KOPT-K1 (cell line): ENCODE data around the gene CELF2.

Source experiments
- H3K27ac ChIP-seq: fragments of 200-600 bp; sonication (generic); 2 replicates; pipeline ENCODE4 v1.5.1; 2016; ENCODE audit warnings: antibody characterized with exemption, mild to moderate bottlenecking, low read depth, low read length; ENCODE audit not compliant: poor library complexity, severe bottlenecking
- H3K36me3 ChIP-seq: fragments of 200-600 bp; sonication (generic); 2 replicates; pipeline ENCODE4 v1.5.1; 2017; ENCODE audit warnings: antibody characterized with exemption, mild to moderate bottlenecking, low read length, moderate library complexity; ENCODE audit not compliant: insufficient read depth
- H3K9me3 ChIP-seq: fragments of 200-600 bp; sonication (generic); 2 replicates; pipeline ENCODE4 v1.5.1; 2017; ENCODE audit warnings: antibody characterized with exemption, low read length, mild to moderate bottlenecking; ENCODE audit not compliant: insufficient read depth, poor library complexity, severe bottlenecking

CELF2 gene

GRCh38 chr10:11320809-11321520 is 303.3 kb downstream of the CELF2 start:
- H3K9me3 ChIP-seq: no peaks in the 10 kb centered on the region
- no peak overlapping the region for H3K27ac ChIP-seq
- H3K36me3 ChIP-seq: peaks cover 97% of the 10 kb centered on the region

GRCh38 chr10:11322698-11323097 is 305.0 kb downstream of the CELF2 start:
- H3K27ac ChIP-seq: no peak overlapping the region
- H3K36me3 ChIP-seq: peaks cover 97% of the 10 kb centered on the region
- H3K9me3 ChIP-seq: no peaks in the 10 kb centered on the region

GRCh38 chr10:11324761-11325321 is 307.2 kb downstream of the CELF2 start:
- Histone ChIP-seq H3K36me3 (peaks cover 96% of the 10 kb centered on the region), H3K27ac (no peak overlapping the region), H3K9me3 (no peaks in the 10 kb centered on the region)

GRCh38 chr10:11325817-11326216 is 308.1 kb downstream of the CELF2 start:
- no peak overlapping the region for H3K27ac ChIP-seq
- H3K36me3 ChIP-seq: peaks cover 95% of the 10 kb centered on the region

GRCh38 chr10:11326241-11326640 is 308.6 kb downstream of the CELF2 start:
- peaks cover 91% of the 10 kb centered on the region for H3K36me3 ChIP-seq
- H3K27ac ChIP-seq: no peak overlapping the region
- H3K9me3 ChIP-seq: no peaks in the 10 kb centered on the region

More at GRCh38 chr10:11325817-11326216, 308.1 kb downstream of the CELF2 start:
- H3K9me3 ChIP-seq: no peaks in the 10 kb centered on the region

GRCh38 chr10:11326913-11327616 is 309.4 kb downstream of the CELF2 start:
- Histone ChIP-seq H3K36me3 (peaks cover 89% of the 10 kb centered on the region), H3K9me3 (no peaks in the 10 kb centered on the region), H3K27ac (no peak overlapping the region)

- Histone ChIP-seq H3K27ac (peak overlapping the region; percentile 48), H3K9me3 (no peaks in the 10 kb centered on the region), H3K36me3 (peaks cover 79% of the 10 kb centered on the region)
Measured at GRCh38 chr10:11328264-11329061, 310.8 kb downstream of the CELF2 start.

GRCh38 chr10:11329062-11329673 is 311.5 kb downstream of the CELF2 start:
- peak overlapping the region; percentile 48 for H3K27ac ChIP-seq
- H3K36me3 ChIP-seq: peaks cover 78% of the 10 kb centered on the region
- no peaks in the 10 kb centered on the region for H3K9me3 ChIP-seq

GRCh38 chr10:11330383-11331045 is 312.8 kb downstream of the CELF2 start:
- Histone ChIP-seq H3K9me3 (no peaks in the 10 kb centered on the region), H3K36me3 (peaks cover 78% of the 10 kb centered on the region), H3K27ac (peak overlapping the region; percentile 21)

- Histone ChIP-seq H3K36me3 (peaks cover 75% of the 10 kb centered on the region), H3K27ac (peak overlapping the region; percentile 66), H3K9me3 (no peaks in the 10 kb centered on the region)
Measured at GRCh38 chr10:11331046-11331577, 313.4 kb downstream of the CELF2 start.

- H3K27ac ChIP-seq: peak overlapping the region; percentile 66
- peaks cover 69% of the 10 kb centered on the region for H3K36me3 ChIP-seq
- no peaks in the 10 kb centered on the region for H3K9me3 ChIP-seq
Measured at GRCh38 chr10:11331726-11332125, 314.1 kb downstream of the CELF2 start.

- peak overlapping the region; percentile 66 for H3K27ac ChIP-seq
- H3K9me3 ChIP-seq: no peaks in the 10 kb centered on the region
- peaks cover 57% of the 10 kb centered on the region for H3K36me3 ChIP-seq
Measured at GRCh38 chr10:11332846-11333245, 315.2 kb downstream of the CELF2 start.

- no peaks in the 10 kb centered on the region for H3K9me3 ChIP-seq
- H3K27ac ChIP-seq: peak overlapping the region; percentile 10
- peaks cover 41% of the 10 kb centered on the region for H3K36me3 ChIP-seq
Measured at GRCh38 chr10:11334436-11334835, 316.8 kb downstream of the CELF2 start.

- H3K27ac ChIP-seq: no peak overlapping the region
Measured at GRCh38 chr10:11335167-11335652, 317.5 kb downstream of the CELF2 start.

More at GRCh38 chr10:11335167-11335652, 317.5 kb downstream of the CELF2 start:
- Histone ChIP-seq H3K9me3 (no peaks in the 10 kb centered on the region), H3K36me3 (peaks cover 35% of the 10 kb centered on the region)
